Heart right ventricle (tissue), 16 donors: Measurements from ENCODE around the gene HDAC8. TPM values are rescaled to one million over a fixed set of nuclear protein-coding genes. Genes with fewer than 3 reads are reported as not detected.

ENCODE experiments used
- ATAC-seq, 8 donors: fragments of 200-7000 bp; cut with Tn5 transposase; one replicate each; pipeline ENCODE4 v1.9.1; 2020; ENCODE audit warnings: mild to moderate bottlenecking in 8 of 8, moderate library complexity in 8 of 8, moderate number of reproducible peaks in 1 of 8
- DNase-seq, 2 donors: peaks; one replicate each; pipeline ENCODE4 v3.0.0-alpha.2; 2020
- H3K27ac ChIP-seq, 10 donors: fragments of 200-600 bp; sonication (generic) in 2 of 10; one replicate each; pipeline versions ENCODE4 v1.5.0 to v1.8.0; 2020 to 2022; ENCODE audit warnings: mild to moderate bottlenecking in 3 of 10
- H3K27me3 ChIP-seq, 7 donors: fragments of 200-600 bp; one replicate each; pipeline ENCODE4 v1.8.0; 2021 to 2022; ENCODE audit warnings: mild to moderate bottlenecking in 2 of 7
- H3K36me3 ChIP-seq, 9 donors: fragments of 200-600 bp; sonication (generic) in 1 of 9; one replicate each; pipeline versions ENCODE4 v1.5.0 to v1.8.0; 2020 to 2022; ENCODE audit warnings: mild to moderate bottlenecking in 2 of 9
- H3K4me1 ChIP-seq, 9 donors: fragments of 200-600 bp; sonication (generic) in 1 of 9; one replicate each; pipeline versions ENCODE4 v1.5.0 to v1.8.0; 2020 to 2022; ENCODE audit warnings: mild to moderate bottlenecking in 4 of 9
- H3K4me3 ChIP-seq, 10 donors: fragments of 200-600 bp; sonication (generic) in 2 of 10; one replicate each; pipeline versions ENCODE4 v1.5.0 to v1.8.0; 2020 to 2022; ENCODE audit warnings: mild to moderate bottlenecking in 7 of 10, moderate library complexity in 2 of 10
- H3K9me3 ChIP-seq, 11 donors: fragments of 200-600 bp in 10 of 11; sonication (generic) in 2 of 11; one replicate each; pipeline versions ENCODE4 v1.5.0 to v1.8.0; 2013 to 2022; ENCODE audit warnings: mild to moderate bottlenecking in 2 of 11, control low read depth in 1 of 11, moderate library complexity in 1 of 11
- WGBS, 2 donors: extraction: QIAGEN DNeasy Blood & Tissue Kit; methylation state at CpG; one replicate each; pipeline ENCODE4 v1.1.7; 2013; ENCODE audit warnings: inconsistent platforms in 1 of 2; 5-methylcytosine and 5-hydroxymethylcytosine counted together
- intact Hi-C, 10 donors: fragments of 100-400 bp; cut with DNase I; formaldehyde crosslinking; loops; one replicate each; pipeline versions ENCODE4 v1.11.1 to v1.14.2; 2022
- polyA plus RNA-seq, 2 donors: library from polyadenylated mRNA; stranded (reverse); fragments of 200-250 nt; gene quantifications; one replicate each; pipeline ENCODE4 v1.2.3, GENCODE V29; 2013
- total RNA-seq, 10 donors: library from RNA; stranded (reverse); fragmentation: NEBNext Ultra II Directional in 3 of 10; extraction: Animal tissue kit (Norgen Biotek cat#: 25700) in 3 of 10; gene quantifications; one replicate each; pipeline versions ENCODE4 v1.2.1 to v1.2.4, GENCODE V29; 2021 to 2023
- TF ChIP-seq, protein P1 (sequence below), 9 donors: fragments of 200-600 bp; sonication (generic) in 2 of 9; IDR thresholded peaks; one replicate each; pipeline versions ENCODE4 v1.5.0 to v1.8.0; 2021 to 2022; ENCODE audit warnings: antibody characterized with exemption in 9 of 9, mild to moderate bottlenecking in 5 of 9, moderate library complexity in 1 of 9
- donor health status: Arrhythmogenic right ventricular cardiomyopathy.
- donor health status: ischemic (EF 13 %, LVEDD 7.1; RV severe dilation, severe dysfunction).
- donor health status: healthy with polysubstance abuse.
- donor health status: DM: no; HTN: yes; CAD: no.
- donor health status: DM: no; HTN: no; CAD: no.
- donor health status: ischemic (EF 25% LVEDD 6.9; RV normal size, moderate dysfunction).
- donor health status: ischemic (EF 25% LVEDD 5.7; RV mildly dilated, moderate dysfunction).
- donor health status: healthy.
- donor health status: DM: yes; HTN: yes; CAD: no.
- donor health status: Ischemic cardiomyopathy.
- donor health status: ischemic (EF 35%, LVEDD 5.7; RV mildly dilated, moderate dysfunction).
- donor health status: nonischemic (EF 11% LVEDD 7.7; RV severe dilation, severe dysfunction).
- donor health status: DM: yes; HTN: yes; CAD: no.
- donor health status: PGD.
- donor health status: ischemic (EF 29% LVEDD 5.4; RV normal size, mild dysfunction).
- donor health status: nonischemic (EF 23%, LVEDD 6.1; RV moderate dilation, normal function).

Gene HDAC8
- total and polyA plus RNA-seq, 12 donors, result 15.9 to 48.1 (median 19.5) TPM

DNA sequence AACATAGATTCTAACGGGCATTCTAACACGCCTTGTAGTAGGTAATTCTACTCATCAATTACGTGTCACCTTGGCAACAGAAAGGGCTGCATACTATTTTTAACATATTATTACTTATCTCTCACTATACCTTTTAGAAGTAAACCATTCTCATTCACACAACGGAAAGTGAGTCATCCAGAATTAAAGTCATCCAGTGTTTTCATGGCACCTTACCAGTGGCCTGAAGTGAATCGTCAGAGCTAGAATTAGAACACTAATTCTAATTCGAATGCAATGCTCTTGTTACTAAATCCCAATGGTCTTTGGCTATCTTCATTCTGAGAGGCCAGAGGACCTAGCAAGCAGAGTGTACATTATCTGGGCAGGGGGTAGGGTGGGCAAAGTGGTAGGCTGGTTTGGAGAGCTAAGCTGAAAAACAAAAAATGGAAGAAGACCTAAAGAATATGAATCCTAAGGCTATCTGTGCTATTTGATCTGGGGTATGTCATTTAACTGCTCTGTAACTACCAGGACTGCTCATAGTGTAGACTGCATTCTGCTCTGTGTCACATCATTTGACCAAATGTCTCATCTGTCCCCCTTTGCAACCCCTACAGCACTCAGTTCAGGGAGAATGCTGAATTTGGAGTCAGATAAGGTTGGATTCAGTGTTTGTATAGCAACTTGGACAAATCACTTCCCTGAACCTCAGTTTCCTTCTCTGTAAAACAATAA, 96.5 kb downstream of the HDAC8 start:
- H3K27me3 ChIP-seq, result peaks cover 0 to 38% (median 0%) of the 10 kb centered on the region in 7 donors
- ATAC-seq (no peak), DNase-seq (no peak)
- no peak overlapping the region for H3K4me3 ChIP-seq
- peaks cover 0 to 18% (median 0%) of the 10 kb centered on the region in 9 donors for H3K36me3 ChIP-seq
- TF ChIP-seq, protein P1, sequence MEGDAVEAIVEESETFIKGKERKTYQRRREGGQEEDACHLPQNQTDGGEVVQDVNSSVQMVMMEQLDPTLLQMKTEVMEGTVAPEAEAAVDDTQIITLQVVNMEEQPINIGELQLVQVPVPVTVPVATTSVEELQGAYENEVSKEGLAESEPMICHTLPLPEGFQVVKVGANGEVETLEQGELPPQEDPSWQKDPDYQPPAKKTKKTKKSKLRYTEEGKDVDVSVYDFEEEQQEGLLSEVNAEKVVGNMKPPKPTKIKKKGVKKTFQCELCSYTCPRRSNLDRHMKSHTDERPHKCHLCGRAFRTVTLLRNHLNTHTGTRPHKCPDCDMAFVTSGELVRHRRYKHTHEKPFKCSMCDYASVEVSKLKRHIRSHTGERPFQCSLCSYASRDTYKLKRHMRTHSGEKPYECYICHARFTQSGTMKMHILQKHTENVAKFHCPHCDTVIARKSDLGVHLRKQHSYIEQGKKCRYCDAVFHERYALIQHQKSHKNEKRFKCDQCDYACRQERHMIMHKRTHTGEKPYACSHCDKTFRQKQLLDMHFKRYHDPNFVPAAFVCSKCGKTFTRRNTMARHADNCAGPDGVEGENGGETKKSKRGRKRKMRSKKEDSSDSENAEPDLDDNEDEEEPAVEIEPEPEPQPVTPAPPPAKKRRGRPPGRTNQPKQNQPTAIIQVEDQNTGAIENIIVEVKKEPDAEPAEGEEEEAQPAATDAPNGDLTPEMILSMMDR (IDR thresholded peaks at IDR 0.05), result no peak
- H3K9me3 ChIP-seq, result no peaks in the 10 kb centered on the region
- WGBS, 2 donors, result 77 to 82% methylated on average over 6 of the region's 6 CpGs
- no peak overlapping the region for H3K27ac ChIP-seq
- intact Hi-C loops, result no loop called here
- peaks cover 0 to 6% (median 0%) of the 10 kb centered on the region in 9 donors for H3K4me1 ChIP-seq

DNA sequence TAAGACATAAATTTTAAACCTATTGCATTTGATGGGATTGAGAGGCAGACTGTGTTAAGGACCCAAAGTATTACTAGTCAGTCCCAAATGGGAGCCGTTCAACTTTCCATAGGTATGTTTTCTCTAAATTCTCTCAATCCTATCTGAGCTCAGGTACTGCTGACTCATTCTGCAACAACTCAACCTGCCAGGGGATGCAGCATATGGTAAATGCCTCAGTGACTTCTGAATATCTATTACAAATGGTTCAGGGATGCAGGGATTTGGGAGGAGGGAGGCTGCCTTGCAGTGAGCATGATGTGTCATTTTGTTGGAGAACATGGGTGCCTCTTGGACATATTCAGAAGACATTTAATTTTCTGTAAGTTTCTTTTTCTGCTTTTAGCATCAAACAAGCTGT, 97.3 kb downstream of the HDAC8 start:
- DNase-seq (no peak), ATAC-seq (no peak)
- Histone ChIP-seq H3K36me3 (peaks cover 0 to 17% (median 0%) of the 10 kb centered on the region in 9 donors), H3K4me1 (peaks cover 0 to 6% (median 0%) of the 10 kb centered on the region in 9 donors), H3K9me3 (no peaks in the 10 kb centered on the region), H3K27me3 (peaks cover 0 to 43% (median 0%) of the 10 kb centered on the region in 7 donors), H3K27ac (no peak overlapping the region), H3K4me3 (no peak overlapping the region)
- TF ChIP-seq, protein P1 (IDR thresholded peaks at IDR 0.05), result no peak
- WGBS, 2 donors, result 92 to 95% methylated on average over 1 of the region's 1 CpG
- intact Hi-C loops, result no loop called here

DNA sequence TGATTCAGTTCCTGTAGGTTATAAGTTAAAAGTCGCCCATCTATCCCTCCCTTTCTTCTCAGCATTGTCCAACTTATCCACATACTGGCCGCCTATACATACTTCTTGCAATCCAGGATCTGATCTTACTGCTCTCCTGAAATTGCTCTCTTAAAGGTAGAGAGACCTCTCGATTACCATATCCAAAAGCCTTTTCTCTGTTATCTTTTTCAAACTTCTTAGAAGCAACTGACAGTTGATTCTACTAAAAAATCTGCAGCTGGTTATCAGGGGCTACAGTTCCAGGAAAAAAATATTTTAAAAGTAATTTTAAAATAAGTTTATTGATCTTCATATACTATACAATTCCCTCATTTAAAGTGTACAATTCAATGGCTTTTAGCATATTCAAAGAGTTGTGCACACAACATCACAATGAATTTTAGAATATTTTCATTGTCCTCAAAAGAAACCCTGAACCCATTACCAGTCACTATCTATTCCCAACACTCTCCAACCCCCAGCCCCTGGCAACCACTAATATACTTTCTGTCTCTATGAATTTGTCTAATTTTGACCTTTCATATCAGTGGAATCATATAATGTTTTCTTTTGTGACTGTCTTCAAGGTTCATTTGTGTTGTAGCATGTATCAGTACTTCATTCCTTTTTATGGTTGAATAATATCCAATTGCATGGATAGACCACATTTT, 102.0 kb downstream of the HDAC8 start:
- Histone ChIP-seq H3K27ac (no peak overlapping the region), H3K4me1 (no peaks in the 10 kb centered on the region), H3K27me3 (peaks cover 0 to 17% (median 0%) of the 10 kb centered on the region in 7 donors), H3K36me3 (peaks cover 0 to 13% (median 0%) of the 10 kb centered on the region in 9 donors), H3K4me3 (no peak overlapping the region), H3K9me3 (no peaks in the 10 kb centered on the region)
- 97 to 98% methylated on average over 3 of the region's 3 CpGs for WGBS, 2 donors
- no peak for ATAC-seq
- intact Hi-C loops, result no loop called here
- DNase-seq, result no peak
- TF ChIP-seq, protein P1 (IDR thresholded peaks at IDR 0.05), result no peak

DNA sequence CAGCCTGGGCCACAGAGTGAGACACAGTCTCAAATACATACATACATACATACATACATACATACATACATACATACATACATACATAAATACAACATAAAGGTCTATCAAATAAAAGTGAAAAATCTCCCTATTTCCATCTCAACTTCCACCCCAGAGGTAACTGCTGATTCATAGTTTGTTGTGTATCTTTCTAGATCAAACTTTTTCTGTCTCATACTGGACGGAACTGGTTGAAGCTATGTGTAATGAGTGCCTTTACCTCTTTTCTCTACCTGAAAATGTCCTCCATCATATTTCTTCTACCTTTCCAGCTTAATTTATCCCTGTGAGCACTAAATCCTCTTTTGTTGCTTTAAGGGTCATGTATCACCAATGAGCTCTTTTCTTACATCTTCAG, 102.5 kb downstream of the HDAC8 start:
- intact Hi-C loops, result no loop called here
- no peak overlapping the region for H3K27ac ChIP-seq
- 95 to 97% methylated on average over 1 of the region's 1 CpG for WGBS, 2 donors

More for the DNA sequence above, 102.5 kb downstream of the HDAC8 start:
- no peak overlapping the region for H3K4me3 ChIP-seq
- DNase-seq (no peak), ATAC-seq (no peak)
- peaks cover 0 to 9% (median 0%) of the 10 kb centered on the region in 9 donors for H3K36me3 ChIP-seq
- no peaks in the 10 kb centered on the region for H3K9me3 ChIP-seq
- H3K4me1 ChIP-seq, result no peaks in the 10 kb centered on the region
- TF ChIP-seq, protein P1 (IDR thresholded peaks at IDR 0.05), result no peak
- H3K27me3 ChIP-seq, result peaks cover 0 to 17% (median 0%) of the 10 kb centered on the region in 7 donors
